A673 (cell line): ENCODE measurements around the gene FOXN3. TPM values are rescaled to one million over a fixed set of nuclear protein-coding genes. Genes with fewer than 3 reads are reported as not detected.

Source experiments
- BruUV-seq: library from RNA; stranded (reverse); fragments of 400-500 nt; replicated peaks from 2 replicates; lab custom pipeline; 2021; lab: Mats Ljungman, UMichigan
- CTCF ChIA-PET: fragments of 300-600 bp; sonication (Branson Sonifier 250); formaldehyde crosslinking; loops from one replicate; lab custom pipeline; 2022; ENCODE audit warnings: antibody characterized with exemption; lab: Charles Lee
- POLR2A ChIA-PET: fragments of 300-600 bp; sonication (Branson Sonifier 250); formaldehyde crosslinking; loops from one replicate; lab custom pipeline; 2022; ENCODE audit warnings: antibody characterized with exemption; ENCODE audit not compliant: low non-redundant PET; lab: Charles Lee
- DNase-seq: peaks from one replicate; pipeline ENCODE4 v3.0.0-alpha.2; 2015; ENCODE audit warnings: low spot score
- H3K27ac ChIP-seq: fragments of 200-600 bp; sonication (generic); 2 replicates; pipeline ENCODE4 v1.5.1; 2016; ENCODE audit warnings: mixed run types, low read depth, mild to moderate bottlenecking, mixed read lengths, antibody characterized with exemption, low read length; ENCODE audit not compliant: poor library complexity, severe bottlenecking
- H3K27me3 ChIP-seq: fragments of 200-600 bp; sonication (generic); replicated peaks from 2 replicates; pipeline ENCODE4 v1.6.1; 2017; ENCODE audit warnings: mixed run types, low read depth, mild to moderate bottlenecking, mixed read lengths, antibody characterized with exemption, low read length; ENCODE audit not compliant: insufficient read depth, poor library complexity
- H3K36me3 ChIP-seq: fragments of 200-600 bp; sonication (generic); 2 replicates; pipeline ENCODE4 v1.6.1; 2016; ENCODE audit warnings: mixed run types, mild to moderate bottlenecking, mixed read lengths, antibody characterized with exemption, low read length; ENCODE audit not compliant: insufficient read depth, poor library complexity, severe bottlenecking
- H3K4me1 ChIP-seq: fragments of 200-600 bp; sonication (generic); 2 replicates; pipeline ENCODE4 v1.6.1; 2017; ENCODE audit warnings: mixed run types, mild to moderate bottlenecking, mixed read lengths, antibody characterized with exemption, low read length; ENCODE audit not compliant: insufficient read depth, poor library complexity, severe bottlenecking
- H3K4me3 ChIP-seq: fragments of 200-600 bp; sonication (generic); 2 replicates; pipeline ENCODE4 v1.5.1; 2016; ENCODE audit warnings: low read depth, mixed run types, mild to moderate bottlenecking, mixed read lengths, low read length; ENCODE audit not compliant: poor library complexity, severe bottlenecking
- H3K9me3 ChIP-seq: fragments of 200-600 bp; sonication (generic); 2 replicates; pipeline ENCODE4 v1.6.1; 2016; ENCODE audit warnings: mixed run types, low read depth, mild to moderate bottlenecking, mixed read lengths, antibody characterized with exemption, low read length; ENCODE audit not compliant: poor library complexity, severe bottlenecking
- CTCF ChIP-seq: fragments of 300-800, 200-600 bp; sonication (generic); conservative IDR thresholded peaks from 2 replicates; pipeline ENCODE4 v1.5.1; 2017; ENCODE audit warnings: low read depth, mild to moderate bottlenecking, antibody characterized with exemption, low read length, moderate library complexity, mixed read lengths
- EZH2 ChIP-seq: fragments of 200-600 bp; sonication (generic); IDR thresholded peaks from 2 replicates; pipeline ENCODE4 v1.6.1; 2017; ENCODE audit warnings: borderline replicate concordance, low read depth, mild to moderate bottlenecking, mixed read lengths, antibody characterized with exemption, low read length; ENCODE audit not compliant: poor library complexity, severe bottlenecking
- intact Hi-C: fragments of 100-400 bp; cut with micrococcal nuclease; formaldehyde crosslinking; loops from one replicate; pipeline ENCODE4 v1.10.0; 2022; ENCODE audit not compliant: unreplicated experiment
- total RNA-seq: library from RNA; stranded (reverse); gene quantifications from 2 replicates; pipeline ENCODE4 v1.2.3, GENCODE V29; 2021

FOXN3 gene
- total RNA-seq, 1 experiment from 2014 or later, result 15.3 TPM

GRCh38 chr14:89226801-89227495, 190.1 kb downstream of the FOXN3 start:
- TF ChIP-seq EZH2 (no peak), CTCF (no peak)
- Histone ChIP-seq H3K27me3 (no peaks in the 10 kb centered on the region), H3K27ac (no peak overlapping the region), H3K4me1 (no peaks in the 10 kb centered on the region), H3K4me3 (no peak overlapping the region), H3K36me3 (no peaks in the 10 kb centered on the region), H3K9me3 (no peaks in the 10 kb centered on the region)
- POLR2A ChIA-PET, result no interaction called here
- CTCF ChIA-PET, result no interaction called here
- no peak for DNase-seq
- BruUV-seq, result no TSS peak
- intact Hi-C loops, result no loop called here

GRCh38 chr14:89225607-89226006, 191.4 kb downstream of the FOXN3 start:
- Histone ChIP-seq H3K36me3 (no peaks in the 10 kb centered on the region), H3K27ac (no peak overlapping the region), H3K27me3 (no peaks in the 10 kb centered on the region), H3K4me3 (no peak overlapping the region), H3K4me1 (peaks cover 5% of the 10 kb centered on the region), H3K9me3 (no peaks in the 10 kb centered on the region)
- intact Hi-C loops, result no loop called here
- TF ChIP-seq EZH2, result no peak
- no peak for TF ChIP-seq CTCF
- CTCF ChIA-PET, result interaction anchor here (0.6 kb wide), 1 partner anchor 10 kb away, joined by 6 read pairs; no protein-coding TSS in a partner anchor
- POLR2A ChIA-PET, result interaction anchor here (0.5 to 0.6 kb wide), 2 partner anchors 10 to 1756 kb away, joined by 3 to 7 read pairs; no protein-coding TSS in a partner anchor
- no peak for DNase-seq
- no TSS peak for BruUV-seq

- CTCF ChIA-PET, result no interaction called here
- Histone ChIP-seq H3K9me3 (no peaks in the 10 kb centered on the region), H3K27me3 (no peaks in the 10 kb centered on the region), H3K36me3 (no peaks in the 10 kb centered on the region), H3K4me3 (no peak overlapping the region), H3K4me1 (peaks cover 5% of the 10 kb centered on the region), H3K27ac (no peak overlapping the region)
- TF ChIP-seq CTCF (no peak), EZH2 (no peak)
- peak; percentile 9 for DNase-seq
- POLR2A ChIA-PET, result no interaction called here
- BruUV-seq, result no TSS peak
- intact Hi-C loops, result no loop called here
These were observed 195.8 kb downstream of the FOXN3 start for GRCh38 chr14:89221109-89221810.
